ENCODE measurements around the gene PGM2.

The PGM2 gene

GRCh38 chr4:37864786-37865185, 38.3 kb downstream of the PGM2 start:
- no peak for DNase-seq (ENCODE audit: low read depth, low spot score)

GRCh38 chr4:37865450-37865849, 39.0 kb downstream of the PGM2 start:
- DNase-seq (ENCODE audit: low read depth, low spot score): no peak

- no peak for DNase-seq (ENCODE audit: low read depth, low spot score)
These were observed 40.6 kb downstream of the PGM2 start for GRCh38 chr4:37867102-37867501.

GRCh38 chr4:37868238-37868637, 41.8 kb downstream of the PGM2 start:
- no peak for DNase-seq (ENCODE audit: low read depth, low spot score)

- DNase-seq (ENCODE audit: low read depth, low spot score): no peak
These were observed 46.0 kb downstream of the PGM2 start for GRCh38 chr4:37872310-37872988.

- peak; percentile 34 for DNase-seq (ENCODE audit: low read depth, low spot score)
These were observed 46.9 kb downstream of the PGM2 start for GRCh38 chr4:37873386-37873785.

- DNase-seq (ENCODE audit: low read depth, low spot score): no peak
These were observed 49.7 kb downstream of the PGM2 start for GRCh38 chr4:37876156-37876555.

GRCh38 chr4:37879365-37879764, 52.9 kb downstream of the PGM2 start:
- DNase-seq (ENCODE audit: low read depth, low spot score): no peak

GRCh38 chr4:37881811-37882210, 55.3 kb downstream of the PGM2 start:
- DNase-seq (ENCODE audit: low read depth, low spot score): no peak

- DNase-seq (ENCODE audit: low read depth, low spot score): no peak
These were observed 56.3 kb downstream of the PGM2 start for GRCh38 chr4:37882665-37883296.

- no peak for DNase-seq (ENCODE audit: low read depth, low spot score)
These were observed 58.5 kb downstream of the PGM2 start for GRCh38 chr4:37884855-37885487.

- peak; percentile 15 for DNase-seq (ENCODE audit: low read depth, low spot score)
These were observed 59.0 kb downstream of the PGM2 start for GRCh38 chr4:37885496-37885895.

- DNase-seq (ENCODE audit: low read depth, low spot score): peak; percentile 40
These were observed 63.6 kb downstream of the PGM2 start for GRCh38 chr4:37889849-37890800.

GRCh38 chr4:37890801-37891259, 64.3 kb downstream of the PGM2 start, which contains the start of gene TBC1D1:
Gene TBC1D1 (plus strand): TSS chr4:37891084. CDS start chr4:37902096, 11,012 bp downstream.
- DNase-seq (ENCODE audit: low read depth, low spot score): peak; percentile 38

GRCh38 chr4:37891260-37892159, 65.0 kb downstream of the PGM2 start:
- DNase-seq (ENCODE audit: low read depth, low spot score): peak; percentile 46

GRCh38 chr4:37892641-37893040, 66.2 kb downstream of the PGM2 start:
- DNase-seq (ENCODE audit: low read depth, low spot score): no peak

GRCh38 chr4:37893164-37893563, 66.7 kb downstream of the PGM2 start:
- DNase-seq (ENCODE audit: low read depth, low spot score): no peak

GRCh38 chr4:37895271-37895670, 68.8 kb downstream of the PGM2 start:
- no peak for DNase-seq (ENCODE audit: low read depth, low spot score)

- no peak for DNase-seq (ENCODE audit: low read depth, low spot score)
These were observed 69.8 kb downstream of the PGM2 start for GRCh38 chr4:37896206-37896860.

- no peak for DNase-seq (ENCODE audit: low read depth, low spot score)
These were observed 75.7 kb downstream of the PGM2 start for GRCh38 chr4:37902212-37902611.

Data from astrocyte of the hippocampus (primary cell).